T-helper 2 cell treated with Interferon-gamma antibody and Interleukin-4, amounts not matched to agents 100 ng/mL and 5 ng/mL, for 36 hours (primary cell): ENCODE results near the gene KCNQ4. TPM values are rescaled to one million over a fixed set of nuclear protein-coding genes. Genes with fewer than 3 reads are reported as not detected.

Source experiments
- intact Hi-C: fragments of 100-400 bp; cut with micrococcal nuclease; formaldehyde crosslinking; loops from one replicate; pipeline ENCODE4 v1.15.1; 2023
- total RNA-seq: library from RNA; stranded (reverse); gene quantifications from 2 replicates; pipeline ENCODE4 v1.2.3, GENCODE V29; 2022

Gene KCNQ4
- total RNA-seq, 1 donor from 2014 or later, result 0.55 TPM

DNA sequence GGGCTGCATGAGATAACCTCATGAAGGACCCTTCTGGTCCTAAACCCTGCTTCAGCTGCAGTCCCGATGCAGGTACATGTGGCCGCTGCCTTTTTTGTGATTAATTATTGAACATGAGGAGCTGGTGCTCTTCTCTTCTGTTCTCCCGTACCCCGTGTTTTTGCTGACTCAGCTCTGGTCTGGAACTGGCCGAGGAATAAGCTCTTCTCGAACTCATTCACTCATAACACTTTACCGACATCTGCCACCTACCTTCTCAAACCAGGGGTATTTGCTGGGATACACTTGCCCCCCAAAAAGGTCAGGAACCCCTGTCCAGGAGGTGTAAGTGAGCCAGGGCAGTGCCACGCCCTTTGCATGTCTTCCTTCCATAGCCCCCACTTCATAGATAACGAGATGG lies 31.8 kb downstream of the KCNQ4 start:
- intact Hi-C loops, result no loop called here

DNA sequence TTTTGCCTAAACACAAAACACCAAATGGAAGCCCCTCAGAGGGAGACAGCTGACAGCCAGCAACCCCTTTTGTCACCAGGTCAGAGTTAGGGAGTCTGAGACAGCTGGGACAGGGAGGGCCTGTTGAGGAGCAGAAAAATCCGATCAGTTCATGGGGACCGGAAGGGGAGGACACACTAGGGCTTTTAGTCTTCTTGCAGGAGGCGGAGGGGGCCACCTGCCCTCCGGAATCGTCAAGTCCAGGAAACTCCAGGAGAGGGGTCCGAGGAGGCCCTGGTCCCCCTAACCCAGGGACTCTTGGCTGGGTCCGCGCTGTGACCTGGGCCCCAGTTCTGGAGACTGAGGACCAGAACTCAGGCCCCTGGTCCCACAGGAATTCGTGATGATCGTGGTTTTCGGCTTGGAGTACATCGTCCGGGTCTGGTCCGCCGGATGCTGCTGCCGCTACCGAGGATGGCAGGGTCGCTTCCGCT lies 34.2 kb downstream of the KCNQ4 start:
- intact Hi-C loops, result loop anchor here (1.0 kb wide), 1 partner anchor 16 kb away; no protein-coding TSS in a partner anchor

- intact Hi-C loops, result loop anchor here (1.0 kb wide), 1 partner anchor 16 kb away; no protein-coding TSS in a partner anchor
These were observed 34.8 kb downstream of the KCNQ4 start for GRCh38 chr1:40818264-40818961.

- intact Hi-C loops, result no loop called here
These were observed 35.5 kb downstream of the KCNQ4 start for GRCh38 chr1:40819101-40819500.

- intact Hi-C loops, result no loop called here
These were observed 36.7 kb downstream of the KCNQ4 start for GRCh38 chr1:40820251-40820797.

DNA sequence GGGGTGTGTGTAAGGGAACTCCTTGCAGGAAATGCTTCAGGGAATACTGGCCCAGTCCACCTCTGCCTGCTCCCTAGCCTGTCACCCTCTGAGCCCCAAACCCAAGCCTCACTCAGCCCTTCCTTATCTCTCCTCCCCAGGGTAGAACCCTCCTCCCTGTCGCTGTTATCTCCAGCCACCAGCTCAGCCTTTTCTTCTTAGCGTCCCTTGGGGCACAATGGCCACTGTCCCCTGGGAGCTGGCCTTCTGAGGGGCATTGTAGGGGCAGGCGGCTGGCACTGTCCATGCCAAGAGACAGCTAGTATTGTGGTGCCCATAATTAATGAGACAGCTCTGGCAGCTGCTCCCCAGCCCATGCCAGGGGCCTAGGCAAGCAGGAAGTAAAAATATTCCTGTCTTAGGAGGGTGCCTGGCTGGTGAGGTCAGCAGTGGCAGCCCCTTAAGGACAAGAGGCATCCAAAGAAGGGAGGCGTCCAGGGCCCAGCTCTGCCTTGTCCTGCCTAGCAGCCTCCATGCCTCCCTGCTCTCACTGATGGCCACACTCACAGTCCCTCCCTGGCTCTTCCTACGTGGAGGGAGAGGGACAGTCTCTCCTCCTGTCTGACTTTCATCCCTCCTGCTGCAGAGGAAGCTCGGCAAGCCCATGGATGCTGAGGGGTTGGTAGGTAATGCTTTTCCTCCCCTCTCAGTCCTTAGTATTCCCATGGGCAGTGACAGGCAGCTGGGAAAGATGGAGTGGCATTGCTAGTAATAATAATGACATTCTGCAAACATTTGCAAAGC lies 37.5 kb downstream of the KCNQ4 start:
- intact Hi-C loops, result no loop called here

- intact Hi-C loops, result no loop called here
These were observed 39.3 kb downstream of the KCNQ4 start for GRCh38 chr1:40822890-40823289.

- intact Hi-C loops, result no loop called here
These were observed 39.8 kb downstream of the KCNQ4 start for GRCh38 chr1:40823345-40823744.

GRCh38 chr1:40823983-40824382 lies 40.4 kb downstream of the KCNQ4 start:
- intact Hi-C loops, result no loop called here

DNA sequence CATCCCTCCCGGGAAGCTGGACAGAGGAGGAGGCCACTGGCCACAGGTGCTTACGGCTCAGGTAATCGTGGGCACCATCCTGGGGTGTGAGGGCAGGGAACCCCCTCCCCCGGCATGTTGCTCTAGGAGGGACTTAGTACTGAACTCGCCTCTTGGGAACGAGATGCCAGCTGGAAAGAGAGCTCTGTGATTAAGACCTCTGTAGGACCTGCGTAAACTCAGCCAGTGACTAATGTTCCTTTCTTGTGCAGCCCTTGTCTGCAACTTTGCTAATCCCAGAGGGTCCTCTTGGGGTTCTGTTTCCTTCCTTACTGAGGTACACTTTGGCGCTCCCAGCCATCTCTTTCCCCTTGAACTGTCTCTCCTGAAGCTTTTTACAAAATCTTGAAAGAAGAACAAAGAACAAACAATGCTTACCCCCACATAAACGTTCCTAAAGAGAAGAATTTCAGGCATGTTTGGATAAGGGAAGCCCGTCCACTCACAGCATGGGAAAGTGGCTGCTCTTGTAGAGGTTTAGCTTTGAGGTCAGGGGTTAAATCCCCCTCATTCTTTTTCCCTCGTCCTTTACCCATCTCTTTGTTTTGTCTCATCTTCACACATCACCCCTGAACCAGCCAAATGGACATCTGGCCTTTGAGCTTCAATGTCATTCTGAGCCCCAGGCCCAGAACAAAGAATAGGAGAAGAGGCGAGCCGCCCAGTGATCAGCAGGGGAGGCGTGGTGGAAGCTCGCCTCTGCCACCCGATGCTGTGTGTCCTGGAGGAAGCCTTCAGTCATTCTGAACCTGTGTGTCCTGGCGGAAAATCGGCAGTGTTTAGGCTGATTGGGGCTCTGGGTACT lies 41.2 kb downstream of the KCNQ4 start:
- intact Hi-C loops, result no loop called here

GRCh38 chr1:40825435-40825788 lies 41.8 kb downstream of the KCNQ4 start:
- intact Hi-C loops, result no loop called here

DNA sequence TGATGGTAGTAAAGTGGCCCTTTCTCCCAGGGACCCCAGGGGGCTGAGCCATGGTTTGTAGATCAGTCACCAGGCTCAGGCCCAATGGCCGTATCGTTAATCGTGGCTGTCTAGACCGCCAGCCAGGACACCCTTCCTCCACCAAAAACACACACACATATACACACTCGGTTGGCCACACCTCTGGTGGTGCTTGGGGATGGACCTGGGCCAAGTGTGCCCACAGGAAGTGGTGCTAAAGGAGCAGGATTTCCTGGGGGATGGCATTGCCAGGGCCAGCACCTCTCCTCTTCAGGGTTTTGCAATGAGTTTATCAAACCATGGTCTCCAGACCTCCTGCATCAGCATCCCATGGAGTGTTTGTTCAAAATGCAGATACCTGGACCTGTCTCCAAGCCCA lies 42.4 kb downstream of the KCNQ4 start:
- intact Hi-C loops, result no loop called here

GRCh38 chr1:40829631-40830245 lies 46.2 kb downstream of the KCNQ4 start:
- intact Hi-C loops, result no loop called here

- intact Hi-C loops, result no loop called here
These were observed 46.9 kb downstream of the KCNQ4 start for GRCh38 chr1:40830419-40830943.

DNA sequence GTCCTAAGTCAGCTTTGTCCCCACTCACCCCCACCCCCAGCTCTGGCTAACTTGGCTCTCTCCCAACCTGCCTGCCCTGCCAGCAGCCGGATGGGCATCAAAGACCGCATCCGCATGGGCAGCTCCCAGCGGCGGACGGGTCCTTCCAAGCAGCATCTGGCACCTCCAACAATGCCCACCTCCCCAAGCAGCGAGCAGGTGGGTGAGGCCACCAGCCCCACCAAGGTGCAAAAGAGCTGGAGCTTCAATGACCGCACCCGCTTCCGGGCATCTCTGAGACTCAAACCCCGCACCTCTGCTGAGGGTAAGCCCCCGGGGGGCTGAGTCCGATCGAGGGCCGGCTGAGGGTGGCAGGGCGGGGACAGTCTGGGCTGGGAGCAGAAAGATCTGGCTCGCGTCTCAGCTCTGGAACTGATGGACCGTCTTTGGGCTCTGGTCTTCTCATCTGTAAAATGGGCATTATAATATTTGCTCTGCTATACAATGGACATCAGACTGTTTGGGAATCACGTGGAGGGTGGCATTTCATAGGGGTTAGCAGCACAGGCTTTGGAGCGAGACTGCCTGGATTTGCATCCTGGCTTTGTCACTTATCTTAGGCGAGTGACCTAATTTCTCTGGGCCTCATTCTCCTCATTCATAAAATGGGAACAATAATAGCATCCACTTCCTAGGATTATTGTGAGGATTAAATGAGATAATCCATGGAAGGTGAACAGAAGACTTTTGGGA lies 47.6 kb downstream of the KCNQ4 start:
- intact Hi-C loops, result no loop called here

DNA sequence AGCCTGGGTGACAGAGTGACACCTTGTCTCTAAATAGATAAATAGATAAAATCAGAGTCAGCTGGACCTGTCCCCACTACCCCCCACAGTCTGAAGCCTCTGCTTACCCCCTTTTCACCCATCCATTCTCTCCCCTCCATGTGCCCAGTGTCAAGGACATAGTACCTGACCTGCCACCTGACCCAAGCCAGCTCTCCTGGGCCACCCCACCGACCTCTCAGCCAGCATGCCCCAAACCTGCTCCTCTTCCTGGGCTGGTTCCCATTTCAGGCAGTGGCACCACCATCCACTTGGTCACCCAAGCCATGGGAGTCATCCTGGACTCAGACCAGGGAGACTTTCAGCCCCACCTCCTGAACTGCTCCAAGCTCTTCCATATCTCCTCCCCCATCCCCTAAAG lies 50.4 kb downstream of the KCNQ4 start:
- intact Hi-C loops, result no loop called here

DNA sequence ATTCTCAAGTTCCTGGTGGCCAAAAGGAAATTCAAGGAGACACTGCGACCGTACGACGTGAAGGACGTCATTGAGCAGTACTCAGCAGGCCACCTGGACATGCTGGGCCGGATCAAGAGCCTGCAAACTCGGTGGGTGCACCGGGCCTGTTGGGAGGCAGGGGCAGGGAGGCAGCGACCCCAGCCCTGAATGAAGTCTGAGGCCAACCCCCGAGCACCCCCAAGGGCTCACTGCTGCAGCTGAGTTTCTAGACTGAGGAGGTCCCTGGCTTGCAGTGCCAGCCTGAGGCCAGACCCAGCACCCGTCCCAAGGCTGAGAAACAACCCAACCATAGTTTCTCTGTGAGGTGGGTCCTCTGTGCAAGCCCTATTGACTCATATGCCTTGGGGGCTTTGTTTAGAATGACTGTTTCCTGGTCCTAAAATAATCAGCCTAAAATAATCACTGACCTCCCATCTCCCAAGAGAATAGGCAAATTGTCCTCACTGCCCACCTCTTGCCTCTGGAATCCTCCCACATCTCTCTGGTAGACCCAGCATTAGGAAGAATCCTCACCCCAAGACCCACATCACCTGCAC lies 51.5 kb downstream of the KCNQ4 start:
- intact Hi-C loops, result no loop called here

DNA sequence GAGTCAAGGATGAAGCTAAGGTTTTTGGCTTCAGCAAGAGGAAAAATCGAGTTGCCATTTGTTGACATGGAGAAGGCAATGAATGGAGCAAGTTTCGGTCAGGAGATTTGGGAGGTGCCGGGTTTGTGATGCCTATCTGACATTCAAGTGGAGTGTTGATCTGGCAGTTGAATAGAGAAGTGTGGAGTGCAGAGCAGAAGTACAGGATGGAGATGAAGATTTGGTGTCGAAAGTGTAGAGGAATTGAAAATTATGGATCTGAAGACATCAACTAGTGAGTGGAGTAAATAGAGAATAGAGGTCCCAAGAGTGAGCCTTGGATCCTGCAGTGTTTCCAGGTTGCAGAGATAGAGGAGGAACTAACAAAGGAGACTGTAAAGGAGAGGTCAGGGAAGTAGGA lies 52.7 kb downstream of the KCNQ4 start:
- intact Hi-C loops, result no loop called here

DNA sequence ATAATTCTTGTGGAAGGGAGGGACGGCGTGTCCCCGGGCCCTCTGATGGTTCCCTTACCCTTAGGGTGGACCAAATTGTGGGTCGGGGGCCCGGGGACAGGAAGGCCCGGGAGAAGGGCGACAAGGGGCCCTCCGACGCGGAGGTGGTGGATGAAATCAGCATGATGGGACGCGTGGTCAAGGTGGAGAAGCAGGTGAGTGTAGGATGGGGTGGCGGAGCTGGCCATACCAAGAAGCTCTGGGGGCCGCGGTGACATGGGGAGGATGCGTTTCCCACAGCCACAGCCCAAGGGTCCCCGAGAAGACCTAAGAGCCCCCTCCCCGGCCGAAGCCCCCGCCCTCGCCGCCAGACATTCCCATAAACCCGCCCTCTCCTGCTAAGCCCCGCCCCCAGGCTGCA lies 54.0 kb downstream of the KCNQ4 start:
- intact Hi-C loops, result no loop called here
